Transverse colon (tissue), 4 donors: ENCODE results near the gene TRIAP1.

Experiments used
- CTCF ChIP-seq, 5 experiments: fragments of 200-600 bp in 3 of 5; fragments of 450-650 bp in 2 of 5; sonication (generic) in 3 of 5; IDR thresholded peaks; 1 replicate in 2 of 5; 2 replicates in 3 of 5; pipeline ENCODE4 v1.5.1; 2016 to 2017; ENCODE audit warnings: antibody characterized with exemption in 5 of 5, inconsistent platforms in 3 of 5, mild to moderate bottlenecking in 2 of 5, moderate library complexity in 1 of 5
- POLR2A ChIP-seq: fragments of 450-650 bp; IDR thresholded peaks from one replicate; pipeline ENCODE4 v1.6.1; 2016; ENCODE audit warnings: antibody characterized with exemption, mild to moderate bottlenecking, moderate library complexity
- POLR2AphosphoS5 ChIP-seq, 3 donors: sonication (generic); formaldehyde crosslinking; IDR thresholded peaks; one replicate each; pipeline ENCODE4 v1.6.1; 2016; ENCODE audit warnings: antibody characterized with exemption in 3 of 3

GRCh38 chr12:120481022-120481767, 35.0 kb upstream of the TRIAP1 start:
- no peak for TF ChIP-seq CTCF (IDR thresholded peaks at IDR 0.05)
- no peak for TF ChIP-seq POLR2A
- no peak for TF ChIP-seq POLR2AphosphoS5 (IDR thresholded peaks at IDR 0.05)
